ENCODE results near the gene NDUFV1.

- TF ChIP-seq CTCF (IDR thresholded peaks at IDR 0.05) (no peak), POLR2AphosphoS5 (IDR thresholded peaks at IDR 0.05) (no peak)
These were observed 49.7 kb downstream of the NDUFV1 start for GRCh38 chr11:67656278-67656922.

Data from sigmoid colon (tissue), 4 donors.